ENCODE data around the gene RIPOR3. TPM values are rescaled to one million over a fixed set of nuclear protein-coding genes. Genes with fewer than 3 reads are reported as not detected.
A peak's percentile ranks its signal among the peaks of the same experiment; 100 is the strongest.

The RIPOR3 gene
- polyA plus RNA-seq, 1 of the 3 experiments (the other 2 are of a cell fraction), result 1.2 TPM

DNA sequence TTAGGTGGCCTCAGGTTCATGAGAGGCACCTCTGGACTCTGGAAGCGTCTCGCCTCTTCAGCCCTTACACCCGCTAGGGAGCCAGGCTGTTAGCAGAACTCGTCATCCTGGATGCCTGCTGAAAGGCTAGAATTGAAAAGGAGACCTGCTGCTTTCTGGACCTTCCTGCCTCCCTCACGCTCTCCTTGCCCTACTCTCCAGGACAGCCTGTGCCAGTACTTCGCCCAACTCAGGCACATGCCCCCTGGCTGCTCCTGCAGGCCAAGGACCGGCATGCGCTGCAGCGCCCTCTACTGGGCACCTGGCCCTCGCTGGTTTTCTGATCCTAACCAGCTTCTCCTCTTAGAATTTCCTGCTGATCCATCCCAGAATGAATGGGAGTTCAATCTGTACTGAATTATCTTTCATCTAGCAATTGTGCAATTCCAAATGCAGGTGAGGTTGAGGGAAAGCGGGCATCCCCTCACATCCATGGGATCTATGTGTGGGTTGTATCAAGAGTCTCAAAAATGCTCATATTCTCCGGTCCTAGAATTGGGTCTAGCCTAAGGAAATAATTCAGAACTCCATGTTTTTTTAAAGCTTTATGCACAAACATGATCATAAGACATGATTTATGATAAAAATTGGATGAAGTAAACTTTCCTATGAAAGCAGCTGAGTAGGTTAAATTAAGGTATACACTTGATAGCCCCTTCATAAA is 103.2 kb downstream of the RIPOR3 start:
- Histone ChIP-seq H4K20me1 (ENCODE audit: insufficient read depth) (no peaks in the 10 kb centered on the region), H3K9ac (no peak overlapping the region), H2AFZ (ENCODE audit: low read depth) (no peak overlapping the region), H3K27me3 (ENCODE audit: insufficient read depth) (no peaks in the 10 kb centered on the region), H3K4me2 (no peak overlapping the region), H3K36me3 (replicated peaks in 1 of 2; ENCODE audit: control insufficient read depth in 1 of 2, insufficient read depth in 2 of 2, low read length in 1 of 2) (peaks cover 4 to 41% of the 10 kb centered on the region in 2 experiments), H3K4me1 (ENCODE audit: control insufficient read depth in 1 of 2, insufficient read depth in 2 of 2, low read depth in 1 of 2, low read length in 1 of 2) (peaks cover 0 to 4% of the 10 kb centered on the region in 2 experiments; a peak in 1 of 4 replicates), H3K9me3 (no peaks in the 10 kb centered on the region), H3F3A (replicated peaks; ENCODE audit: insufficient read depth) (no peaks in the 10 kb centered on the region), H3K4me3 (ENCODE audit: low read depth in 2 of 2, low read length in 1 of 2) (no peak overlapping the region), H3K79me2 (ENCODE audit: insufficient read depth) (no peaks in the 10 kb centered on the region), H3K27ac (ENCODE audit: low read depth in 2 of 2, low read length in 1 of 2) (no peak overlapping the region; a peak in 1 of 4 replicates), H3K9me2 (no peaks in the 10 kb centered on the region)
- DNase-seq, result peak; percentile 90
- CTCF ChIA-PET, result interaction anchor here (0.6 to 2.7 kb wide), 31 partner anchors 9 to 1019 kb away, joined by 3 to 15 read pairs (median 3); partner anchors contain the start of gene BCAS4
- peak; percentile 54 for TF ChIP-seq SMC3 (IDR thresholded peaks at IDR 0.05; ENCODE audit: low read depth, low read length)
- no peak for TF ChIP-seq REST (IDR thresholded peaks at IDR 0.05; ENCODE audit: low read depth, low read length)
- TF ChIP-seq, protein P1, sequence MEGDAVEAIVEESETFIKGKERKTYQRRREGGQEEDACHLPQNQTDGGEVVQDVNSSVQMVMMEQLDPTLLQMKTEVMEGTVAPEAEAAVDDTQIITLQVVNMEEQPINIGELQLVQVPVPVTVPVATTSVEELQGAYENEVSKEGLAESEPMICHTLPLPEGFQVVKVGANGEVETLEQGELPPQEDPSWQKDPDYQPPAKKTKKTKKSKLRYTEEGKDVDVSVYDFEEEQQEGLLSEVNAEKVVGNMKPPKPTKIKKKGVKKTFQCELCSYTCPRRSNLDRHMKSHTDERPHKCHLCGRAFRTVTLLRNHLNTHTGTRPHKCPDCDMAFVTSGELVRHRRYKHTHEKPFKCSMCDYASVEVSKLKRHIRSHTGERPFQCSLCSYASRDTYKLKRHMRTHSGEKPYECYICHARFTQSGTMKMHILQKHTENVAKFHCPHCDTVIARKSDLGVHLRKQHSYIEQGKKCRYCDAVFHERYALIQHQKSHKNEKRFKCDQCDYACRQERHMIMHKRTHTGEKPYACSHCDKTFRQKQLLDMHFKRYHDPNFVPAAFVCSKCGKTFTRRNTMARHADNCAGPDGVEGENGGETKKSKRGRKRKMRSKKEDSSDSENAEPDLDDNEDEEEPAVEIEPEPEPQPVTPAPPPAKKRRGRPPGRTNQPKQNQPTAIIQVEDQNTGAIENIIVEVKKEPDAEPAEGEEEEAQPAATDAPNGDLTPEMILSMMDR (IDR thresholded peaks at IDR 0.05), result peak; percentile 98
- TF ChIP-seq RAD21 (IDR thresholded peaks at IDR 0.05; ENCODE audit: low read length), result peak; percentile 57
- peak; percentile 78 for TF ChIP-seq MAX (IDR thresholded peaks at IDR 0.05; ENCODE audit: low read depth)
- TF ChIP-seq FOSL2 (IDR thresholded peaks at IDR 0.05; ENCODE audit: borderline replicate concordance, low read depth), result no peak
- WGBS (ENCODE audit: low lambda C conversion rate), result 72% methylated on average over 12 of the region's 12 CpGs
- POLR2A ChIA-PET, result interaction anchor here (0.6 kb wide), 1 partner anchor 392 kb away, joined by 6 read pairs; no protein-coding TSS in a partner anchor

DNA sequence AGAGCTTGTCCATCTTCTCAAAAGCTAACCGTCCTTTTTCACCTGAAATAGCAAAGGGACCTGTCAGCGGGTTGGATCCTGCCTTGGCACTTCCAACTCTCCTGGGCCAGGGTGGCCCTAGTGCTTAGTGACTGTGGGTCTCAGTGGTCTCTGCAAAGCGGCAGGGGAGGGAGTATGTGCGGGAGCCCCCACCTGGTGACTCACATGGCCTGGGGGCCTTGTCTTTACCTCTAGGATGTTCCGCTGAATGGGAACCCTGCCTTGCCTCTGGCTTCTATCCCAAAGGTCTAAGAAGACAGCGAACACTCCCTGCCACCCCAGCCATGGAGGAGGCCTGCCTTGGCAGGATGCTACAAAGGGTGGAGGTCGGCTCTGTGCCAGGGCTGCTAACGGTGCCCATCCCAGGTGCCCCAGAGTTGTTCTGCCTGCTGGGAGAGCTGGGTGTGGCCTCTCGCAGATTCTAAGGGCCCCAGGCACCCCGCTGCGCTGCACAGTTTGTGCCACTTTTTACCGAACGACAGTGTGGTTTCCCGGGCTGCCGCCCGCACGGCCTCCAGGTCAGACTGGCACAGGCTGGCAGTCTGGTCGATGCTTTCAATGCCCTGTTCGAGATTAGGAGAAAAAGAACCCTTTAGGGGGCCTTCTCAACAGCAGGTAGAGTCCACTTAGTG is 103.9 kb downstream of the RIPOR3 start:
- no peaks in the 10 kb centered on the region for H3F3A ChIP-seq (replicated peaks; ENCODE audit: insufficient read depth)
- H3K27me3 ChIP-seq (ENCODE audit: insufficient read depth), result no peaks in the 10 kb centered on the region
- peaks cover 6 to 49% of the 10 kb centered on the region in 2 experiments for H3K36me3 ChIP-seq (replicated peaks in 1 of 2; ENCODE audit: control insufficient read depth in 1 of 2, insufficient read depth in 2 of 2, low read length in 1 of 2)
- no peak overlapping the region for H3K27ac ChIP-seq (ENCODE audit: low read depth in 2 of 2, low read length in 1 of 2)
- H3K9ac ChIP-seq, result no peak overlapping the region
- no peaks in the 10 kb centered on the region for H3K79me2 ChIP-seq (ENCODE audit: insufficient read depth)
- H2AFZ ChIP-seq (ENCODE audit: low read depth), result no peak overlapping the region
- ChIA-PET POLR2A (no interaction called here), CTCF (interaction anchor here (0.7 to 2.7 kb wide), 20 partner anchors 8 to 398 kb away, joined by 3 to 15 read pairs (median 4); partner anchors contain the start of gene PTPN1)
- H4K20me1 ChIP-seq (ENCODE audit: insufficient read depth), result no peaks in the 10 kb centered on the region; the same call in 1 of the 2 replicates
- H3K9me2 ChIP-seq, result no peaks in the 10 kb centered on the region
- peaks cover 0 to 4% of the 10 kb centered on the region in 2 experiments; a peak in 1 of 4 replicates for H3K4me1 ChIP-seq (ENCODE audit: control insufficient read depth in 1 of 2, insufficient read depth in 2 of 2, low read depth in 1 of 2, low read length in 1 of 2)
- H3K9me3 ChIP-seq, result no peaks in the 10 kb centered on the region
- no peak for DNase-seq
- 91% methylated on average over 11 of the region's 19 CpGs for WGBS (ENCODE audit: low lambda C conversion rate)
- no peak overlapping the region for H3K4me3 ChIP-seq (ENCODE audit: low read depth in 2 of 2, low read length in 1 of 2)
- no peak overlapping the region for H3K4me2 ChIP-seq
- TF ChIP-seq, protein P2, sequence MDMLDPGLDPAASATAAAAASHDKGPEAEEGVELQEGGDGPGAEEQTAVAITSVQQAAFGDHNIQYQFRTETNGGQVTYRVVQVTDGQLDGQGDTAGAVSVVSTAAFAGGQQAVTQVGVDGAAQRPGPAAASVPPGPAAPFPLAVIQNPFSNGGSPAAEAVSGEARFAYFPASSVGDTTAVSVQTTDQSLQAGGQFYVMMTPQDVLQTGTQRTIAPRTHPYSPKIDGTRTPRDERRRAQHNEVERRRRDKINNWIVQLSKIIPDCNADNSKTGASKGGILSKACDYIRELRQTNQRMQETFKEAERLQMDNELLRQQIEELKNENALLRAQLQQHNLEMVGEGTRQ (IDR thresholded peaks at IDR 0.05; ENCODE audit: borderline replicate concordance, low read depth, low read length), result no peak
- no peak for TF ChIP-seq NFIC (IDR thresholded peaks at IDR 0.05; ENCODE audit: borderline replicate concordance)
- TF ChIP-seq GABPA (IDR thresholded peaks at IDR 0.05; ENCODE audit: low read depth), result no peak

Data from SK-N-SH (cell line).